HCT116 (cell line): ENCODE results near the gene CFAP53. TPM values are rescaled to one million over a fixed set of nuclear protein-coding genes. Genes with fewer than 3 reads are reported as not detected.

Source experiments
- ATAC-seq: fragments of 200-7000 bp; cut with Tn5 transposase; 2 replicates; pipeline ENCODE4 v1.9.1; 2020; ENCODE audit warnings: mild to moderate bottlenecking, moderate library complexity
- BruUV-seq: library from RNA; stranded (reverse); fragments of 400-500 nt; replicated peaks from 2 replicates; lab custom pipeline; 2021; lab: Mats Ljungman, UMichigan
- CTCF ChIA-PET: fragments of 300-600 bp; sonication (Branson Sonifier 250); formaldehyde crosslinking; loops from one replicate; lab custom pipeline; 2021; ENCODE audit warnings: antibody characterized with exemption; lab: Charles Lee
- POLR2A ChIA-PET: fragments of 300-600, 350-600 bp; sonication (Branson Sonifier 250); formaldehyde crosslinking; loops from one replicate; lab custom pipeline; 2021; ENCODE audit warnings: antibody characterized with exemption; lab: Charles Lee
- RAD21 ChIA-PET, 2 experiments: fragments of 300-600 bp; sonication (Branson Sonifier 250); formaldehyde crosslinking; loops; one replicate each; lab custom pipeline; 2023; ENCODE audit warnings: low total read pairs in 2 of 2; ENCODE audit not compliant: uncharacterized antibody in 2 of 2, unreplicated experiment in 2 of 2, low non-redundant PET in 1 of 2; lab: Charles Lee
- DNase-seq: peaks from one replicate; pipeline ENCODE4 v3.0.0-alpha.2; 2010; ENCODE audit warnings: low read depth, low spot score
- H2AFZ ChIP-seq: fragments of 200-600 bp; shearing (Covaris generic), sonication (generic); 2 replicates; pipeline ENCODE4 v1.6.1; 2017; ENCODE audit warnings: low read depth, mixed run types, mixed read lengths, antibody characterized with exemption, low read length; ENCODE audit not compliant: poor library complexity, severe bottlenecking
- H3K27ac ChIP-seq: 2 replicates; pipeline ENCODE4 v1.5.1; 2012; ENCODE audit warnings: low read depth, low read length
- H3K27me3 ChIP-seq: fragments of 200-600 bp; sonication (generic); 2 replicates; pipeline ENCODE4 v1.6.1; 2016; ENCODE audit warnings: mixed run types, low read length, mixed read lengths; ENCODE audit not compliant: insufficient read depth
- H3K36me3 ChIP-seq, 2 experiments: fragments of 200-500 bp in 1 of 2; fragments of 200-600 bp in 1 of 2; sonication (Bioruptor generic) in 1 of 2; sonication (generic) in 1 of 2; 2 replicates each; pipeline versions ENCODE4 v1.5.1 to v1.6.1; 2014 to 2016; ENCODE audit warnings: low read length in 2 of 2, inconsistent platforms in 1 of 2, mixed read lengths in 1 of 2, mixed run types in 1 of 2; ENCODE audit not compliant: insufficient read depth in 2 of 2, control insufficient read depth in 1 of 2
- H3K4me1 ChIP-seq, 2 experiments: fragments of 200-600 bp in 1 of 2; sonication (generic) in 1 of 2; 2 replicates each; pipeline versions ENCODE4 v1.5.1 to v1.6.1; 2012 to 2017; ENCODE audit warnings: low read length in 2 of 2, inconsistent platforms in 1 of 2, mild to moderate bottlenecking in 1 of 2, mixed read lengths in 1 of 2, mixed run types in 1 of 2, moderate library complexity in 1 of 2; ENCODE audit not compliant: insufficient read depth in 2 of 2, control insufficient read depth in 1 of 2
- H3K4me2 ChIP-seq: fragments of 200-600 bp; sonication (generic); 2 replicates; pipeline ENCODE4 v1.6.1; 2017; ENCODE audit warnings: mixed run types, low read length, mixed read lengths
- H3K4me3 ChIP-seq, 2 experiments: fragments of 200-600 bp in 1 of 2; sonication (generic) in 1 of 2; replicated peaks in 1 of 2; 2 replicates each; pipeline ENCODE4 v1.5.1; 2011 to 2016; ENCODE audit warnings: low read length in 2 of 2, control low read depth in 1 of 2, low read depth in 1 of 2, mild to moderate bottlenecking in 1 of 2, mixed read lengths in 1 of 2, mixed run types in 1 of 2
- H3K79me2 ChIP-seq: fragments of 200-600 bp; sonication (generic); 2 replicates; pipeline ENCODE4 v1.6.1; 2017; ENCODE audit warnings: mild to moderate bottlenecking, mixed run types, low read length, moderate library complexity, mixed read lengths; ENCODE audit not compliant: insufficient read depth
- H3K9ac ChIP-seq: fragments of 200-600 bp; sonication (generic); 2 replicates; pipeline ENCODE4 v1.6.1; 2016; ENCODE audit warnings: low read length, mixed read lengths
- H3K9me2 ChIP-seq: fragments of 200-600 bp; sonication (generic), shearing (Covaris generic); 2 replicates; pipeline ENCODE4 v1.6.1; 2017; ENCODE audit warnings: mixed run types, mild to moderate bottlenecking, moderate library complexity; ENCODE audit not compliant: insufficient read depth
- H3K9me3 ChIP-seq, 2 experiments: fragments of 200-500 bp in 1 of 2; fragments of 200-600 bp in 1 of 2; sonication (Bioruptor generic) in 1 of 2; sonication (generic) in 1 of 2; 2 replicates each; pipeline ENCODE4 v1.6.1; 2014 to 2017; ENCODE audit warnings: low read length in 2 of 2, mixed read lengths in 2 of 2, inconsistent platforms in 1 of 2, low read depth in 1 of 2, mild to moderate bottlenecking in 1 of 2, mixed run types in 1 of 2, moderate library complexity in 1 of 2; ENCODE audit not compliant: control insufficient read depth in 1 of 2, insufficient read depth in 1 of 2
- H4K20me1 ChIP-seq: fragments of 200-600 bp; sonication (generic), shearing (Covaris generic); 2 replicates; pipeline ENCODE4 v1.6.1; 2017; ENCODE audit warnings: mixed run types, mild to moderate bottlenecking, moderate library complexity; ENCODE audit not compliant: insufficient read depth
- CBX3 ChIP-seq: IDR thresholded peaks from 2 replicates; pipeline ENCODE4 v1.6.1; 2012; ENCODE audit warnings: low read depth
- JUND ChIP-seq: IDR thresholded peaks from 2 replicates; pipeline ENCODE4 v1.6.1; 2012
- YY1 ChIP-seq: IDR thresholded peaks from 2 replicates; pipeline ENCODE4 v1.6.1; 2011; ENCODE audit warnings: low read length, low read depth, moderate library complexity, mild to moderate bottlenecking; ENCODE audit not compliant: insufficient replicate concordance; ENCODE audit errors: extremely low read depth
- intact Hi-C: fragments of 100-400 bp; cut with micrococcal nuclease; formaldehyde crosslinking; loops from 2 replicates; pipeline ENCODE4 v1.10.0; 2022
- total RNA-seq: library from RNA; stranded (reverse); gene quantifications from one replicate; pipeline ENCODE4 v1.2.1, GENCODE V29; 2021; ENCODE audit not compliant: unreplicated experiment

Gene CFAP53
- total RNA-seq, 1 experiment from 2014 or later: 1.1 TPM

DNA sequence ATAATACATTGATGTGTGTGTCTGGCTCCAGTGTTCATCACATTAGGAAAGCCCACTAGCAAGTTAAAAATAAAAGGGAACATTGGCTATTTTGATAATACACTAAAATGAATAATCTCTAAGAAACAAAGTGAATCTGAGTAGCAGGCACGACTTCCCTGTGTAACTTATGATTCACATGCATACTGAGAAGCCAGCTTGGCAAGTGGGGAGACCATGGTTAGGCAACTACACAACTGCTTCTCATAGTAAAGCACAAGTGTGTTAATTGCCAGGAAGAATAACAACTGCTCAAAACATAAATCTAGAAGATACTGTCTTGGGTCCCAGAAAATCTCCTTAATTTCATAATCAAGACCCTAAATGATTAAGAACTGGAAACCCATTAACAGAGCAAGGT lies 75.4 kb downstream of the CFAP53 start:
- Histone ChIP-seq H3K9ac (no peak overlapping the region), H3K36me3 (no peaks in the 10 kb centered on the region), H3K79me2 (no peaks in the 10 kb centered on the region), H3K27ac (no peak overlapping the region), H3K4me3 (no peak overlapping the region), H2AFZ (no peak overlapping the region), H3K4me1 (peaks cover 6 to 21% of the 10 kb centered on the region in 2 experiments; a peak in 1 of 4 replicates), H4K20me1 (no peaks in the 10 kb centered on the region), H3K9me2 (no peaks in the 10 kb centered on the region), H3K4me2 (no peak overlapping the region), H3K9me3 (no peaks in the 10 kb centered on the region), H3K27me3 (no peaks in the 10 kb centered on the region)
- intact Hi-C loops: no loop called here
- POLR2A ChIA-PET: no interaction called here
- DNase-seq (no peak), ATAC-seq (no peak)
- no peak for TF ChIP-seq JUND
- no peak for TF ChIP-seq YY1
- no TSS peak for BruUV-seq
- CTCF ChIA-PET: interaction anchor here (1.6 kb wide), 1 partner anchor 11 kb away, joined by 4 read pairs; no protein-coding TSS in a partner anchor
- RAD21 ChIA-PET: no interaction called here

- CTCF ChIA-PET: no interaction called here
- Histone ChIP-seq H3K36me3 (no peaks in the 10 kb centered on the region), H3K4me1 (peaks cover 3 to 16% of the 10 kb centered on the region in 2 experiments; a peak in 1 of 4 replicates), H3K4me2 (no peak overlapping the region), H3K27me3 (no peaks in the 10 kb centered on the region), H3K9me2 (no peaks in the 10 kb centered on the region), H3K4me3 (no peak overlapping the region), H3K27ac (no peak overlapping the region), H3K9me3 (no peaks in the 10 kb centered on the region), H3K9ac (no peak overlapping the region), H2AFZ (no peak overlapping the region), H3K79me2 (no peaks in the 10 kb centered on the region), H4K20me1 (no peaks in the 10 kb centered on the region)
- POLR2A ChIA-PET: no interaction called here
- ATAC-seq: no peak
- no TSS peak for BruUV-seq
- intact Hi-C loops: no loop called here
- RAD21 ChIA-PET: no interaction called here
- TF ChIP-seq JUND (peak; percentile 24; the same call in 1 of the 2 replicates), CBX3 (no peak)
- DNase-seq: no peak
Observed at GRCh38 chr18:50190236-50190635, 76.1 kb downstream of the CFAP53 start.
